Erythroblast (primary cell): ENCODE results near the gene EPN2.

Experiments
- DNase-seq, 2 experiments: peaks; one replicate each; lab custom pipeline; 2025; lab: John Stamatoyannopoulos, UW
- GATA1 ChIP-seq: IDR thresholded peaks from 2 replicates; pipeline ENCODE4 v1.6.1; 2011; ENCODE audit warnings: low read depth, mild to moderate bottlenecking, control low read depth, low read length, moderate library complexity
- POLR2A ChIP-seq: IDR thresholded peaks from 2 replicates; pipeline ENCODE4 v1.6.1; 2011; ENCODE audit warnings: mild to moderate bottlenecking, low read length

The EPN2 gene

DNA sequence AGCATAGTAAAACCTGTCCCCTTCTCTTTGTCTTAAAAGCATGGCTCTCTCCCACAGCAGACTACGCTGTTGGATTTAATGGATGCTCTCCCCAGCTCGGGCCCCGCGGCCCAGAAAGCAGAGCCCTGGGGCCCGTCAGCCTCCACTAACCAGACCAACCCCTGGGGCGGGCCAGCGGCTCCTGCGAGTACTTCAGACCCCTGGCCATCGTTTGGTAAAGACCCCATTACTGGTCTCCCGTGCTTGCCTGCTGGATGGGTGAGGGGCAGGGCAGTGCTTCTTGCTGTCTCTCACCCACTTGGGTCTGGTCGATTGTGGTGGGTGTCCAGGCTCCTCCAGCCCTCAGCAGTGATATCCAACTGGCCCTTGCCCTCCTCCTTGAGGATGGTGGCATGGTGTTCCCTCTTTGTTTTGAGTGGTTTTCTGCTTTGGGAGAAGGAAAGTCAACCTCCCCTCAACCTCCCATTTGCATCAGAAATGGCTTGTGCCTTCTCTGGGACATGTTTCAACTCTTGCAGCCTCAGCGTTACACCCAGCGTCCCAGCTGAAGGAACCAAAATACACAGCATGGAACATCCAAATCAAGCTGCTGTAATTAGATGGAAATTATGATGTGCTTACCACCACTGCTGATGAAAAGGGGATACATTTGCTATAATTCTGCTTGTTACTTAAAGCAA lies 76.0 kb downstream of the EPN2 start:
- TF ChIP-seq POLR2A (no peak), GATA1 (no peak)
- DNase-seq: no peak

DNA sequence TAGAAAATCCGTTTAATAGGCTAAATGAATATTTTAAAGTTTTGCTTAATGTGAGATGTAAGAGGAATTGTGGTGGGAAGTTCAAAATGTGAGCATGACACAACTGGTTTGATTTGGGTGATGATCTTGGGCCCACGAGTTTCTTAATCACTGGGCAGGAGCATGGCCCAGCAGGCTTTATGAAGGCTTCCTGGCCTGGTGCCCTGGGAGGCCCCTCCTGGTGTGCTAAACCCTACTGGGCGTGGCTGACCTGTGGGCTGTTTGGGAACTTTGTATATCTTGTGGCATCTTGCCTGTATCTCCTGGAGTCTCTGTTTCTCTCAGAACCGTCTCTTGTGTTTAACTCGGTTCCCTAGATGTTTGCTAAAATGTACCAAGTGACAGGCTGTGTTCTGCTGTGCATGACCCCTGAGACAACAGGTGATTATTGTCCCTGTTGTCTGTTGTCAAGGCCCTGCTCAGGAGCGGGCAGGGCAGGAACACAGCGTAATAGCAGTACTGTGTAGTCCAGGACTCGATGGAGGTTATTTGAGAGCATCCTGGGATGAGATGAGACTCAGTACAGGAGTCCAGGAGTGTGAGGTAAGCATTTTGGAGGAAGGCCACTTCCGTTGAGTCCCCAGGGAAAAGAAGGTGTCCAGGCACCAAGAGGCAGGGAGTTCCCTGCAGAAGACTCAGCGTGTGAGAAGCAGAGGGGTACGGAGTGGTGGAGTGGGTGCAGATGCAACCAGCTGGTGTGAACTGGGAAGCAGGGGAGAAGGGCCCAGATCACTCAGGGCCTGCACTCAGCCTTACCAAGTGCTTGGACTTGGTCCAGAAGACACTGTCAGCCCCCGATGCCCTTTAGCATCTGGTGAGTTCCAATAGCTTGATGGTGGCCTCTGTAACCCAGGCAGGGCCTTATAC lies 76.8 kb downstream of the EPN2 start:
- TF ChIP-seq POLR2A: no peak
- TF ChIP-seq GATA1: no peak
- no peak for DNase-seq

DNA sequence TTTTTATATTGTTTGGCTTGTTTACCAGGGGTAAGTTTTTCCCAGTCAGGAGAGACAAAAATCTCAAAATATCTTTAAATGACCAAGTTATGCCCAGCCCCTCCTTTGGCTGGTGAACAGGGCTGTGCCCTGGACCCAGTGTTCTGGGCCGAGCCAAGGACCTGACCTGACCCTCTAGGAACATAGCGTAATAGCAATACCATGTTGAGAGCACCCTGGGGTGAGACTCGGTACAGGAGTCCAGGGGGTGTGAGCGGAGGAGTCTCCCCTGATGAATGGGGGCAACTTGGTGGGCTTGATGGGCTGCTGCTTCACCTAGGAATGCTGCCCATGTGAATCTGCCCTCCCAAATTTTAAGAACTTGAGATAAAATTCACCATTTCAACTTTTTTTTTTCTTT lies 77.9 kb downstream of the EPN2 start:
- DNase-seq: no peak
- no peak for TF ChIP-seq POLR2A
- TF ChIP-seq GATA1: no peak

DNA sequence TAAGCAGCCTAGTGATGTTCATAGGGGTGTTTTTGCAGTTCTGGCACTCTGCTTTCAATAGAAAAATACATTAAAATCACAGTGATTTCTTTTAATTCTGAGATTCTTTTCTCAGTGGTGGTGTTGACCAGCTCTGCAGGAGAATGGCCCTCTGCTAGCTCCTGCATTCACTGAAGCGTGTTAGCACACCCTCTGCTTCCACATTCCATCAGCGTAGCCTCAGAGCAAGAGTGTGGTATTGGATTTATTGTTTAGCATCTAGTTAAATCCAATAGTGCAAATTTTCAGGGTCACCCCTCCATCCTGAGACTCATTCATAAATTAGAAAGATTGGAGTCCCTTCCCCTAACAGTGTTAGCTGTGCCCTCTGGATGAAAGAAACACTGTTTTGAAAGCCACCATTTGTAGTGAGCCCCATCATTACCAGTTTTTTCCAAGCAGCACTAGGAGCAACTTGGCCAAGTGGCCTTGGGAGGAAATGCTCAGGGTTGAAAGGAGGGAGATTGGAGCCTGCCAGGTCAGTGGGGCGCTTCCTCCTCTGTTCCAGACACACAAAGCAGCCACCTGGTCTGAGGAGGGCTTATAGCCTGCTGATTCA lies 79.7 kb downstream of the EPN2 start:
- TF ChIP-seq GATA1 (no peak), POLR2A (no peak)
- no peak for DNase-seq

DNA sequence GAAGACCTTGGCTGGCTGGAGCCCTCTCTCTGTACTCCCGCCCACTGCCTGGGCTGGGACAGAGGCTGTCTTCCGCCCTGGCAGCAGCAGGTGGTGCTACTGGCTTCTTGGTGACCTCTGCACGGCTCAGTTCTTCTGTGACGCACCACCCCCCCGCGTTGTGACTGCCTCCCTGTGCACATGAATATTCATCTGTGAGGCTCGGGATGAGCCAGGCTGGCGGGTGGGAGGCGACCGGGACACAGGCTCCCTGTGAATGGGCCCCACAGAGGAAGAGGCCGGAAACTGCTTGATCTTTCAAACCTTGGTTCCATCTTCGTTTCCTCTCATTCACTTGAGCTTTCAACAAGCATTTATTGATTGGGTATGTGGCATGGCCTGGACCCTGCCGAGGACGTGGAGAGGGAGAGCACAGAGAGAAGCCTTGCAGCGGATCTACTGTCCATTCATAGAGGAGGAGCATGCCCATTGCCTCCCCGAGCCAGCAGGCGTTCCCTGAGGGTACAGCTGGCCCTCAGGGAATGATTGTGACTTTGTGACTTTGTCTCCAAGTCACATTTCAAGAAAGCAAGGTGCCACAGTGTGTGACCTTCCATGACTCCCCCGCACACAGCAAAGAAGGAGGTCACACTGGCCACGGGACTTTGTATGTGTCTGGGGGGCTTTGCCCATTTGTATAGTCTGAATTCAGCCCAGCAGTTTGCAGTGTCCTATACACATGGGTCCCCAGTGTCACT lies 80.4 kb downstream of the EPN2 start:
- TF ChIP-seq GATA1: no peak
- TF ChIP-seq POLR2A: no peak

DNA sequence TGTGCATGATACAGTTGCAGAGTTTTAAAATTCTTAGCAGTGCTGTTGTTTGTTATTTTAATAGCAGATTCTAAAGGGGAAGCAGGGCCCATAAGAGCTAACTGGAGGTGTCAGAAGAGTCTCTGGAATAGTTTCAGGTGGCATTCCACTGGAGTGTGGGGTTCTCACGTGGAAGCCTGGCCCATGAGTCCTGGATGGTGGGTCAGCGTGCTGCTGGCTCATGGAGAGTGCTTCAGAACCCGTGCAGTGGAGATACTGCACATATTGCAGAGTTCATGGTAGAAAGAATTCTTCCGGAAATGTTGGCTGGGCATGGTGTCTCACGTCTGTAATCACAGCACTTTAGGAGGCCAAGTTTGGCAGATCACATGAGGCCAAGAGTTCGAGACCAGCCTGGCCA lies 81.4 kb downstream of the EPN2 start:
- no peak for DNase-seq
- no peak for TF ChIP-seq POLR2A
- TF ChIP-seq GATA1: no peak

More for the DNA sequence above, 80.4 kb downstream of the EPN2 start:
- no peak for DNase-seq

DNA sequence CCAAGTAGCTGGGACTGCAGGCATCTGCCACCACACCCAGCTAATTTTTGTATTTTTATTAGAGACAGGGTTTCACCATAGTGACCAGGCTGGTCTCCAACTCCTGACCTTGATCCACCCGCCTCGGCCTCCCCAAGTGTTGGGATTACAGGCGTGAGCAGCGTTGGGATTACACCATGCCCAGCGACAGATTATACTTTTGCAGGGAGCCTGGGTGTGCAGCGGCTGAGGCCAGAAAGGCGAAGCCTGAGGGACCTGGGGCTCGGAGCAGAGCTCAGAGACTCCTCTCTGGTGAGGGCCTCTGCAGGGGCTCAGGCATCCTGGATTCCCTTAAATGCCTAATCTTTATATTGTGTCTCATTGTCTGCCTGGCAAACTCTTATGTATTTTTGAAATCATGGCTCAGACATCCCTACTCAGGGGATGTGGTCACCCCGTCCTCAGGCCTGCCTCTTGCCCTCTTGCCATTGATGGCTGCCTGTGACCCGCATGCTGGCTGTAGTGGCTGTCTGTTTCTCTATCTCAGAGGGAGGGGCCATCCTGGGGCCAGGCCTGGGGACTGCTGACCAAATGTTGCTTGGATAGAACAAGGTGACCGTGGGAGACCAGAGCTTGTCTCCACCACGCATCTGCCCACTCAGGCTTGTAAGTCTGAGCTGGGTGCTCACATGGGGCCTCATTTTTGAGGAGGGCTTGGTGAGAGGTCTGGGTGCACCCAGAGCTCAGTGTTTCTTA lies 82.8 kb downstream of the EPN2 start:
- no peak for DNase-seq
- TF ChIP-seq POLR2A (no peak), GATA1 (no peak)

DNA sequence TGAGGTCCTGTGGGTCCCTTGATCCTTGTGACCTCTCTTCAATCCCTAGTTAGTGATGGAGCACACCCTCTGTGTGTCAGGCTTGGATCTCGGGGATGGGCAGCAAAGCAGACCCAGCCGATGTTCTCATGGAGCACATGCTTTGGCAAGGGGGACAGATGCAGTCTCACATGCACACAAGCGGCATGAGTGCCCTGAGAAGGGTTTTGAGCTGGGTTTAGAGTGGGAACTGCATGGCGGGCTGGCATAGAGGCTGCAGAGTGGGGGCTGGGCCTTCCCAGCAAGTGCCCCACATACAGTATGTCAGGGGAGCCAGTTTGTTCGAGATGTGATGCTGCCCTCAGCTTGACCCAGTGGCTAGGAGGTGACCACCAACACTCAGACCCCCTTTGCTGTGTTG lies 83.7 kb downstream of the EPN2 start:
- DNase-seq: no peak

DNA sequence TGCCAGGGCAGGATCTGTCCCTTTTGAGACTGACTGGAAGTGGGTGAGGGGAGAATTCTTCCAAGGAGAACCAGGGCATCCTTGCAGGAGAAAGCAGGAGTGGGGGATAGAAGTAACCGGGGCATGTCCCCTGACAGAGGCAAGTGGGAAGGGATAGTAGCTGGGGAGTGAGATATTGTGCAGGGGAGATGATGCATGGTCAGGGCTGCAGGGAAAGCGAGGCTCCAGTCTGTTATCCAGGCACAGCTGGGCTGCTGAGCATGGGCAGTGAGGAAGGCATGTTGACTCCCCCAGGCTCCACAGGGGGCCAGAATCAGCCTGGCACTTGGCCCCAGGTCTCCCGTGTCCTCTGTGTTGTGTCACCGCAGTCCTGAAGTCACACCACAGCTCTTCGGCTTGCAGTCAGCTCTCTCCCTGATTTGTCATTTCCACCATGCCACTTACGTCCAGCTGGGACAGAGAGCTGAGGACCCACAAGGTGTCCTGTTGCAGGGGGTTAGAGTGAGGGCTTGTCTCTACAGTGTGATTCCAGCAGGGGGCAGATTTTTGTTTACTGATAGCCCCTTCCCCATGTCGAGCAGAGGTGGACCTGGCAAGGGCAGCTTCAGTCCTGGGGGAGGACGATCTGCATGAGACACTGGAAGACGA lies 84.4 kb downstream of the EPN2 start:
- no peak for DNase-seq
- TF ChIP-seq GATA1 (no peak), POLR2A (no peak)

More for the DNA sequence above, 83.7 kb downstream of the EPN2 start:
- TF ChIP-seq POLR2A: no peak
- no peak for TF ChIP-seq GATA1

DNA sequence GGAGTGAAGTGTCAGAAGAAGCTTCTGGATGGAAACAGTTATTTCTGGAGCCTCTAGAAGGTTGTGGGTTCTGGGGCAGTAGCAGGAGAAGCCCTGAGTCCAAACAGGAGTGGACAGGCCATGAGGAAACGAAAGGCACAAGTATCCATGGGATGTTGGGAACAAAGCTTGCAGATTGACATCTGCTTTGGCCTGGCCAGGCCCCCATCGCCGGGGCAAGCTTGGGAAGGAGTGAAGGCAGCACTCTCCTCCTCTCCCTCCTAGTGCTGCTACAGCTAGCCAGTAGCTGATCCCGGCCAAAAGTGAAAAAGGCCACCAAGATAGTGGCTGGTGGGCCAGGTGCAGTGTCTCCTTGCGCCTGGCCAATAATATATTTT lies 85.0 kb downstream of the EPN2 start:
- DNase-seq: no peak
- no peak for TF ChIP-seq POLR2A
- TF ChIP-seq GATA1: no peak

DNA sequence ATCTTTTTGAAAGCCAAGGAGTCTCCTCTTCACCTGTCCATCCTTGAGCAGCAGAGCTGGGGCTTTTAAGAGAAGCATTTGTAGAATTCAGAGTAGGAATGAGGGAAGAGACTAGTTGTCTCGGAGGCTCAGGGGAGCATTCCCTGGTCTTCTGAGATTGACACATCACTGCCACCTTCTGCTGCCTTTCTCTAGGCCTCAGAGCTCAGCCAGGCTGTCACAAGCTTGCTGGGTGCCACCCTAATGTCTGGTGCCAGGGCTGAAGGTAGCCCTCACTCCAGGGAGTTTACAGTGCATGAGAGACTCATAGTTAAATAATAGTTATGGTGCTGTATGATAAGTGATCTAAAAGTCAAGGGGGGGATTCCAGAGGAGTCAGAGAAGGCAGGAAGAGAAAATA lies 85.7 kb downstream of the EPN2 start:
- no peak for DNase-seq
- TF ChIP-seq GATA1 (no peak), POLR2A (no peak)

DNA sequence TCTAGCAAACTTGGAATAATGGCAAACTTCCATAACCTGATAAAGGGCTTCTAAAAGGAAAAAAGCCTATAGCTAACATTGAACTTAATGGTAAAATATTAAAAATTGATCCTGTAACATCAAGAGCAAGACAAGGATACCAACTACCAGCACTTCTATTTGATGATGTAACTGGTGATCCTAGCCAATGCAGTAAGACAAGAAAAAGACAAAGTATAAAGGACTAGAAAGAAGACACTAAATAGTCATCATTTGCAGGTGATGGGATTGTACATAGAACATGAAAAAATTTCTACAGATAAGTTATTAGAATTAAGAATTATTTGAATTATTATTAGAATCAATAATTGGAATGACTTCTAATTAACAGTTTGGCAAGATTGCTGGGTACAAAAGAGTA lies 88.4 kb downstream of the EPN2 start:
- TF ChIP-seq POLR2A (no peak), GATA1 (no peak)
- no peak for DNase-seq
